ENCODE measurements around the gene CDO1.

GRCh38 chr5:115842952-115843351 lies 26.5 kb upstream of the CDO1 start:
- TF ChIP-seq, protein P1, sequence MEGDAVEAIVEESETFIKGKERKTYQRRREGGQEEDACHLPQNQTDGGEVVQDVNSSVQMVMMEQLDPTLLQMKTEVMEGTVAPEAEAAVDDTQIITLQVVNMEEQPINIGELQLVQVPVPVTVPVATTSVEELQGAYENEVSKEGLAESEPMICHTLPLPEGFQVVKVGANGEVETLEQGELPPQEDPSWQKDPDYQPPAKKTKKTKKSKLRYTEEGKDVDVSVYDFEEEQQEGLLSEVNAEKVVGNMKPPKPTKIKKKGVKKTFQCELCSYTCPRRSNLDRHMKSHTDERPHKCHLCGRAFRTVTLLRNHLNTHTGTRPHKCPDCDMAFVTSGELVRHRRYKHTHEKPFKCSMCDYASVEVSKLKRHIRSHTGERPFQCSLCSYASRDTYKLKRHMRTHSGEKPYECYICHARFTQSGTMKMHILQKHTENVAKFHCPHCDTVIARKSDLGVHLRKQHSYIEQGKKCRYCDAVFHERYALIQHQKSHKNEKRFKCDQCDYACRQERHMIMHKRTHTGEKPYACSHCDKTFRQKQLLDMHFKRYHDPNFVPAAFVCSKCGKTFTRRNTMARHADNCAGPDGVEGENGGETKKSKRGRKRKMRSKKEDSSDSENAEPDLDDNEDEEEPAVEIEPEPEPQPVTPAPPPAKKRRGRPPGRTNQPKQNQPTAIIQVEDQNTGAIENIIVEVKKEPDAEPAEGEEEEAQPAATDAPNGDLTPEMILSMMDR (IDR thresholded peaks at IDR 0.05; ENCODE audit: insufficient read depth, low read length): no peak
- no peak for TF ChIP-seq POLR2AphosphoS5 (IDR thresholded peaks at IDR 0.05; ENCODE audit: low read depth)
- TF ChIP-seq REST (IDR thresholded peaks at IDR 0.05; ENCODE audit: insufficient replicate concordance, low read depth): no peak
- no peak for TF ChIP-seq GABPA (IDR thresholded peaks at IDR 0.05; ENCODE audit: low read depth)
- TF ChIP-seq SPI1 (IDR thresholded peaks at IDR 0.05; ENCODE audit: borderline replicate concordance, low read depth): no peak

Measured in HL-60 (cell line).